H7 (cell line): ENCODE data around the gene MTHFSD. TPM values are rescaled to one million over a fixed set of nuclear protein-coding genes. Genes with fewer than 3 reads are reported as not detected.
A peak's percentile ranks its signal among the peaks of the same experiment; 100 is the strongest.

Experiments used
- DNase-seq: peaks from one replicate; pipeline ENCODE4 v3.0.0; 2012
- H3K27me3 ChIP-seq: 2 replicates; pipeline ENCODE4 v1.6.0; 2011; ENCODE audit warnings: mild to moderate bottlenecking, low read length; ENCODE audit not compliant: control insufficient read depth, insufficient read depth
- H3K36me3 ChIP-seq: replicated peaks from 2 replicates; pipeline ENCODE4 v1.5.1; 2011; ENCODE audit warnings: low read length; ENCODE audit not compliant: control insufficient read depth, insufficient read depth
- H3K4me3 ChIP-seq: 2 replicates; pipeline ENCODE4 v1.5.1; 2011; ENCODE audit warnings: low read depth, mild to moderate bottlenecking, control low read depth, low read length, moderate library complexity; ENCODE audit not compliant: insufficient read depth
- total RNA-seq: library from RNA; depleted of rRNA; stranded (reverse); fragments of >200 nt; shearing (Covaris generic); gene quantifications from 2 replicates; pipeline ENCODE4 v1.2.3, GENCODE V29; 2014

Gene MTHFSD
- total RNA-seq, 1 experiment from 2014 or later, result 15.3 TPM

GRCh38 chr16:86505185-86505898 is 49.7 kb downstream of the MTHFSD start:
- Histone ChIP-seq H3K27me3 (peaks cover 98% of the 10 kb centered on the region), H3K36me3 (no peaks in the 10 kb centered on the region), H3K4me3 (no peak overlapping the region)
- peak; percentile 87 for DNase-seq

DNA sequence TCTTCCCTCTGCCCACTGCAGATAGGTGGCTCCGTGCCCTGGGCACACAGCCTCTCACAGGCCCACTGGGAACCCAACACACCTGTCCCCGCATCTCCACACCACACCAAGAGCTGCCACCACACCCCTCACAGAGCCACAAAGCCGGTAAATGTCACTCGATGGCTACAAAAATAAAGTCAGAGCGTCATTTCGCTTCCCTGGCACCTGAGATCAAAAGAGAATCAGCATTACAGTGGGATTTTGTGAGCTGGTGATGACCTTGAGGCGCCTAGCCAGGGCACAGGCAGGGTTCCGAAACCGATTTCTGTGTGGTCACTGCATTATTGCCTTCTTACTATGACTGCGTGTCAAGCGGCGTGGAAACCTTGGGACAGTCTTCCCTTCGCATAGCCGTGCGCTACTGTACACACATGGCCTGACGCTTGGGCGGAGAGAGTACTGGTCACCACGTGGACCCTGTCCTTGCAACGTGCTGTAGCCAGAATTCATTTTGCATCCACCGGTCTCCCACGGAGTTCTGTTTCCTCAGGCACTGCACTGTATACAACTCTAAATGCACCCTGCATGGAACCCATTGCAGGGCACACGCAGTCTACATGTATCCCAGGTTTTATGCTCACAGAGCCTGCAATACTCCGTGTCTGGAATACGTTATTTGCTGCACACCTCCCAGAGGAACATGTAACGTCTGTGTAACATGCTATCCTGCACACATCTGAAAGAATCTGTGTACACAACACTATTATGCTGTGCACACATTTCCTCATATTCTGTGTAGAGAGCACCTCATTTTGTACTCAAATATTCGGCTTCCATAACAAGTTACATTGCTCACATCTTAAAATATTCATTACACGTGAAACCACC is 50.5 kb downstream of the MTHFSD start:
- H3K4me3 ChIP-seq, result no peak overlapping the region
- no peaks in the 10 kb centered on the region for H3K36me3 ChIP-seq
- peaks cover 98% of the 10 kb centered on the region for H3K27me3 ChIP-seq
- no peak for DNase-seq

DNA sequence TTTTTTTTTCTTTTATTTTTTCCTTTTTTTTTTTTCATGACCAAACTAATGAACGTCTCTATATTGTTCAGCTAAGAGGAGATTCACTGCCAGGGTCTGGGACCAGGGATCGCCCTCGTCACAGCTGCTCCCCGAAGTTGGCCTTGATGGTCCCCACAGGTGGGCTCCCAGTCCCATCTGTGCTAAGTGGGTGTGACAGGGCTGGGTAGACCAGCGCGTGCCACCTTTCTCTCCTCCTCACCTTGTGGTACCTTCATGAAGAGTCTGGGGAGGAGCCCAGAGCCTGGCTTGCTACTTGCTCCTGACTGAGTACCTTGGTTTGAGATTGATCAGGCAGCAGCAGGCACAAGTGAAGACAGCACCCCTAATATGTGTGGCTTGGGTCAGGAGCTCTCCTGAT is 51.2 kb downstream of the MTHFSD start:
- no peak overlapping the region for H3K4me3 ChIP-seq
- DNase-seq, result no peak
- H3K36me3 ChIP-seq, result no peaks in the 10 kb centered on the region
- peaks cover 98% of the 10 kb centered on the region for H3K27me3 ChIP-seq

- Histone ChIP-seq H3K36me3 (no peaks in the 10 kb centered on the region), H3K4me3 (no peak overlapping the region)
- no peak for DNase-seq
These were observed 51.9 kb downstream of the MTHFSD start for GRCh38 chr16:86502856-86503748.

DNA sequence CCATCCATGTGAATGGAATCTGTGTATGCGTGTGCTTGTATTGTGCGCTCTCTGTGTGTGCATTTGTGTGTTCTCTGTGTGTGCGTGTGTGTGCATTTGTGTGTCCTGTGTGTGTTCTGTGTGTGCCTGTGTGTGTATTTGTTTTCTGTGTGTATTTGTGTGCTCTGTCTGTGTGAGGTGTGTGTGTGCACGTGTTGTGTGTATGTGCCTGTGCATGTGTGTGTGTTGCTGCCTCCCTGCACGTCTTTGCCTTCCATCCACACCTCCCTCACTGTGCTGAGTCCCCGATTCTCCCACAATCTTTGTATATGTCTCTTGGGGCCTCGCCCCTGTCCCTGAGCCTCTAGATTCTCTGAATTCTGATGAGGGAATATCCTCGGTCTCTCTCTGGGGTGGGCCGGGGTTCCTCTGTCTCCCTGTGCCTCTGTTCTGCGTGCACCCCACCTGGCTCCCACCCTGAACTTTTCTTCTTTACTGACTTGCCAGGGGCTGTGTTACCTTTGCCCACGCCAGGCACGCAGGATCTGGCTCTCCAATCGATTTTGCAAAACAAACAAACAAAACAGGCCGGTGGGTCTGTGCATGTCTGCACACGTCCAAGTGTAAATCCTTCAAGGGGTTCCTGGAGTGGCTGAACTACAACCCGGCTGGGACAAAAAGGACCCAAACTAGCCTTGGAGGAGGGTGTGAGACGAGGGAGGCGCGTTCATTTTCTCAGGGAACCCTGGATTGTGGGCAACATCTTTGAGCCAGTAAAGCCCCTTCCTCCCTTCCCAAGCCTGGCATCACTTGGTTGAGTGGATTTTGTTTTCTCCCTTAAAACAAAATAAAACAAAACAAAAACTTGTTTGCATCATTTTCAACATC is 52.8 kb downstream of the MTHFSD start:
- no peaks in the 10 kb centered on the region for H3K36me3 ChIP-seq
- peaks cover 98% of the 10 kb centered on the region for H3K27me3 ChIP-seq
- no peak overlapping the region for H3K4me3 ChIP-seq
- no peak for DNase-seq

More at GRCh38 chr16:86502856-86503748, 51.9 kb downstream of the MTHFSD start:
- H3K27me3 ChIP-seq, result peaks cover 98% of the 10 kb centered on the region

DNA sequence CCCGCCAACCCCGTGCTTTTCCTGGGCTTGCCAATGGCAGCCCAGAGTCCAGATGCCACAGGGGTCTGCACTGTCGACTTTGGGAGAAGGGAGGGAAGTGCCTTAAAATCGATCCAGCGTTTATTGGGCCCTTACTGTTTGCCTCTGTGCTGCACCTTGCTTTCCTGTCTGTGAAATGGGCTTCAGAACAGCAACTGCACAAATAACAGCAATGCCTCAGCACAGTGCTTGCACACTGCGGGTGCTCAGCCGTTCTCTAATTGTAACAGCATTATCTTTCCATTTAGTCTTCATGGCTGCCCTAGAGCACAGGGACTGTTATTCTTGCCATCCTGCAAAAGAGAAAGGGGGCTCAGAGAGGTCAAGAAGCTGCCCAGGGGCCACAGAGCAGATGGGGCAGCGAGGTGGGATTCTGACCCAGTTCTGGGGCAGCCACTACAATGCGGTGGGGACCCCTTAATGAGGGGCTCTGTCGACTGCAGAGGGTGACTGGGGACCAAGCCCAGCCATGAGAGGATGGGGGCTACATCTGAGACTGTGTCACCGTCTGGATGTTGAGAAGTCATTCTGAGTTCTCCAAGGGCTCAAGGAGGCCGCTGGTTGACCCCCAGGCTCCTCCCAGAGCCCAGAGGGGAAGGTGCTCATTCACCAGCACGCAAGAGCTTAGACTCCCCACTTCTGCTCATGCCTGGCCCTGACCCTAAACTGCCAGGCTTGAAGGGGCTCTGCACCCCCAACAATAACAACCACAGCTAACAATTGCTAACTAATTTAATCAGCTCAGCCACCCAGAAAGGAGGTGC is 54.1 kb downstream of the MTHFSD start:
- Histone ChIP-seq H3K36me3 (no peaks in the 10 kb centered on the region), H3K4me3 (no peak overlapping the region), H3K27me3 (peaks cover 98% of the 10 kb centered on the region)
- DNase-seq, result no peak

DNA sequence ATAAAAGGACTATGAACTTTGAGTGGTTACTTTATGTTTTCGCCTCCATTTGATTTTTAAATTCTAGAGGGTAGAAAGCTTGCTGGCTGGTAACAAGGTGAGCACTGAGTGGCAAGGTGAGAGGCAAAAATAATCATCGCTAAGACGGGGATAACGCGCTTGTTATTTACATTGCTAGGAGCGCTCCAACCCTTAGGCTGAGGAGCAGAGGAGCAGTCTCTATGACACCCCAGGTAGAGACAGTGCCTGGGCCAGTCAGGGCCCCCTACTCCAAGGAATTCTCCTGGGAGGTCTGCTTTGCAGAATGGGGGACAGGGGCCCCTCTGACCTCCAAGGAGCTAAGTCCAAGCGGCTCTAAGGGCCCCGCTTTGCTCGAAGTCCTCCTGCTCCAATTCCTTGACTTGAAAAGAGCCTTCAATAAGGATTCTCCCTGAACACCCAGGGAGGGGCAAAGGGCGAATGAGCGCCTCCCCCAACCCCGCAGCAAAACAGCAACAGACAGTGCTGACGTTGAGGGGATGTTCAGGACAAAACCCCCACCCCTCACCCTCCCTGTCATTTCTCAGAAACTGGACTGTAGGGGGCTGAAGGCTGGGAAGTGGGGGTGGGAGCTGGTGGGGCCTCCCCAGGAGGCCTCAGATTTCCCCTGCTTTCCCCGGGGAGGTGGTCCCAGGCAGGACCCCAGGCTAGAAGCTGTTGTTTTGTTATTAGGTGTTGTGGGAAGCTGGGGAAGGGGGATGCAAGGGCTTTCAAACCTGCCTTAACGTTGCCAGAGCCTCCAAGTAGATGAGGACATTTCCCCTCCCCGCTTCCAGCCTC is 54.9 kb downstream of the MTHFSD start:
- DNase-seq, result peak; percentile 69
- Histone ChIP-seq H3K4me3 (no peak overlapping the region), H3K27me3 (peaks cover 100% of the 10 kb centered on the region), H3K36me3 (no peaks in the 10 kb centered on the region)

DNA sequence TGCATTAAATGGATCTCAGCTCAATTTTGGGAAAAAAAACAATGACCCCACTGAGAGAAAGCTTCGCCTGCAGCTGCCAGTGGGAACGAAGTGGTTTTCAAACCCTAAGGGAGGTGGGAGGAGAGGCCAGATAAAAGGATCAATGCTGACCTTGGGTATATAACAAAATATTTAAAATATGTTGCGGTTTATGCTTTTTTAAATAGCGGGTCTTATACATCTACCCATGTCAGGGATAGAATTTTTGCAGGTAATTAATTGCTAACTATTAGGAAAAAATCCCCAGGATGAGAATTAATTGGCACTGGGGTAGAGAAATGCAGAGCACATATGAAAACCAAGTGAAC is 55.6 kb downstream of the MTHFSD start:
- Histone ChIP-seq H3K36me3 (no peaks in the 10 kb centered on the region), H3K27me3 (peaks cover 100% of the 10 kb centered on the region), H3K4me3 (no peak overlapping the region)
- no peak for DNase-seq

- H3K27me3 ChIP-seq, result peaks cover 100% of the 10 kb centered on the region
- DNase-seq, result peak; percentile 76
- no peak overlapping the region for H3K4me3 ChIP-seq
- no peaks in the 10 kb centered on the region for H3K36me3 ChIP-seq
These were observed 56.2 kb downstream of the MTHFSD start for GRCh38 chr16:86498671-86499439.

DNA sequence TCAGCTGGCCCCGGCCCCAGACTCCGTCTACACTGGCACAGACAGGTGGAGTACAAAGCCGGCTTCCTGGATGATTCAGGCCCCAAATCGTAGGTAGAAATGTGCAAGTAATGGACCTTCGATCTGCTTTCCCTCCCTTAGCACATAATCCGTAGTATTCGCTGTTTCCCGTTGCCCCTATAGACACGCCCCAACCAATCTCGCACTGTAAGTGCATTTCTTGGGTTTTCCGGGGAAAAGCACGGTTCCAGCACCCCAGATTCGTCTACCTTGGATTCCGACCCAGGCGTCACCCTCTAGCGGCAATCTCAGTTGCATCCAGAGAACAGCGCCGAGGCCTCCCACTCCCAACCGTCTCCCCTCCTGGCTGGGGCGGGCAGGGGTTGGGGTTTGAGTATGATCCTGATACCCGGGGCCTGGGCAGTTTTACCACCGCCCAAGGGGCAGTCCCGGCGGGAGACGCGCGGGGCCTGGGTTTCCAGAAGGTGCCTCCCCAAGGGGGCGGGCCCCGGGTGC is 56.8 kb downstream of the MTHFSD start:
- H3K4me3 ChIP-seq, result no peak overlapping the region
- DNase-seq, result peak; percentile 86
- no peaks in the 10 kb centered on the region for H3K36me3 ChIP-seq
- peaks cover 100% of the 10 kb centered on the region for H3K27me3 ChIP-seq

GRCh38 chr16:86497551-86498021 is 57.4 kb downstream of the MTHFSD start:
- Histone ChIP-seq H3K36me3 (no peaks in the 10 kb centered on the region), H3K27me3 (peaks cover 100% of the 10 kb centered on the region), H3K4me3 (peak overlapping the region; percentile 10; the same call in 1 of the 2 replicates)
- DNase-seq, result peak; percentile 89
